Astrocyte of the spinal cord (primary cell): ENCODE data around the gene GCGR.

ENCODE experiments used
- DNase-seq: peaks from one replicate; pipeline ENCODE4 v3.0.0; 2011; ENCODE audit warnings: low read depth, low spot score
- H3K4me3 ChIP-seq: 2 replicates; pipeline ENCODE4 v1.5.1; 2011; ENCODE audit warnings: low read depth, mild to moderate bottlenecking, low read length, moderate library complexity
- in situ Hi-C: cut with HindIII; loops from 2 replicates; pipeline ENCODE4 v1.10.0; 2017; ENCODE audit warnings: low sequenced_read_pairs
- TF ChIP-seq, protein P1 (sequence below): IDR thresholded peaks from 2 replicates; pipeline ENCODE4 v1.5.1; 2012; ENCODE audit warnings: low read depth, mild to moderate bottlenecking, low read length, inconsistent platforms

The GCGR gene

DNA sequence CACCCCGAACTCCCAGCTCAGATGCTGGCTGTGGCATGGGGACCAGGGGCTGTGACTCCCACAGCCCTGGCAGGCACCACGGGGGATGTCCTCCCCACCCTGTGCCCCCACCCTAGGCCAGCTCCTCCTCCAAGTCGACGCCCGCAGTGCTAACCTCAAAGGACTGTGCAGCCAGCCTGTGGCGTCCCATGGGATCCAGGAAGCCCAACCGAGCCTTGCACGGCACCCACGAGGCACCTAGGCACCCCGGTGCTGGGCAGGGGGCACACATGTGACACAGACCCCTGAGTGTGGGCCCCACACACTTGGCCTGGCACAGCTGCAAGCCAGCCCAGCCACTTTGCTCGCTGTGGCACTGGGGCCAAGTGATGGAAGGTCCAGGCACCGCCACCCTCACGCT, 3.9 kb downstream of the GCGR start:
- in situ Hi-C loops = no loop called here
- no peak overlapping the region for H3K4me3 ChIP-seq
- no peak for DNase-seq
- TF ChIP-seq, protein P1, sequence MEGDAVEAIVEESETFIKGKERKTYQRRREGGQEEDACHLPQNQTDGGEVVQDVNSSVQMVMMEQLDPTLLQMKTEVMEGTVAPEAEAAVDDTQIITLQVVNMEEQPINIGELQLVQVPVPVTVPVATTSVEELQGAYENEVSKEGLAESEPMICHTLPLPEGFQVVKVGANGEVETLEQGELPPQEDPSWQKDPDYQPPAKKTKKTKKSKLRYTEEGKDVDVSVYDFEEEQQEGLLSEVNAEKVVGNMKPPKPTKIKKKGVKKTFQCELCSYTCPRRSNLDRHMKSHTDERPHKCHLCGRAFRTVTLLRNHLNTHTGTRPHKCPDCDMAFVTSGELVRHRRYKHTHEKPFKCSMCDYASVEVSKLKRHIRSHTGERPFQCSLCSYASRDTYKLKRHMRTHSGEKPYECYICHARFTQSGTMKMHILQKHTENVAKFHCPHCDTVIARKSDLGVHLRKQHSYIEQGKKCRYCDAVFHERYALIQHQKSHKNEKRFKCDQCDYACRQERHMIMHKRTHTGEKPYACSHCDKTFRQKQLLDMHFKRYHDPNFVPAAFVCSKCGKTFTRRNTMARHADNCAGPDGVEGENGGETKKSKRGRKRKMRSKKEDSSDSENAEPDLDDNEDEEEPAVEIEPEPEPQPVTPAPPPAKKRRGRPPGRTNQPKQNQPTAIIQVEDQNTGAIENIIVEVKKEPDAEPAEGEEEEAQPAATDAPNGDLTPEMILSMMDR = no peak

DNA sequence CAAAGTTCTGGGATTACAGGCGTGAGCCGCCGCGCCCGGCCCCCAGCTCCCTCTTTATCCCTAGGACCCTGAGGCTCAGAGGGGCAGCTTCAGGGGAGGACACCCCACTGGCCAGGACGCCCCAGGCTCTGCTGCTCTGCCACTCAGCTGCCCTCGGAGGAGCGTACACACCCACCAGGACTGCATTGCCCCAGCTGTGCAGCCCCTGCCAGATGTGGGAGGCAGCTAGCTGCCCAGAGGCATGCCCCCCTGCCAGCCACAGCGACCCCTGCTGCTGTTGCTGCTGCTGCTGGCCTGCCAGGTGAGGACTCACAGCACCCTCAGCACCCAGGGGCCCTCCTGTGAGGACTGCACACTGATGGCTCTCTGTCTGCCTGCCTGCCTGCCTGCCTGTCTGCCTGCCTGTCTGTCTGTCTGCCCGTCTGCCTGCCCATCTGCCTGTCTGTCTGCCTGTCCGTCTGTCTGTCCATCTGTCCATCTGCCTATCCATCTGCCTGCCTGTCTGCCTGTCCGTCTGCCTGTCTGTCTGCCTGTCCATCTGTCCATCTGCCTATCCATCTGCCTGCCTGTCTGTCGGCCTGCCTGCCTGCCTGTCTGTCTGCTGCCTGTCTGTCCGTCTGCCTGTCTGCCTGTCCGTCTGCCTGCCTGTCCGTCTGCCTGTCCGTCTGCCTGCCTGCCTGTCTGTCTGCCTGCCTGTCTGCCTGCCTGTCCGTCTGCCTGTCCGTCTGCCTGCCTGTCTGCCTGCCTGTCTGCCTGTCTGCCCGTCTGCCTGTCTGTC, 5.0 kb downstream of the GCGR start:
- no peak overlapping the region for H3K4me3 ChIP-seq
- in situ Hi-C loops = no loop called here
- TF ChIP-seq, protein P1 = no peak
- no peak for DNase-seq

- in situ Hi-C loops = no loop called here
- no peak overlapping the region for H3K4me3 ChIP-seq
- DNase-seq = no peak
- TF ChIP-seq, protein P1 = no peak
These were observed 5.6 kb downstream of the GCGR start for GRCh38 chr17:81809556-81809998.

DNA sequence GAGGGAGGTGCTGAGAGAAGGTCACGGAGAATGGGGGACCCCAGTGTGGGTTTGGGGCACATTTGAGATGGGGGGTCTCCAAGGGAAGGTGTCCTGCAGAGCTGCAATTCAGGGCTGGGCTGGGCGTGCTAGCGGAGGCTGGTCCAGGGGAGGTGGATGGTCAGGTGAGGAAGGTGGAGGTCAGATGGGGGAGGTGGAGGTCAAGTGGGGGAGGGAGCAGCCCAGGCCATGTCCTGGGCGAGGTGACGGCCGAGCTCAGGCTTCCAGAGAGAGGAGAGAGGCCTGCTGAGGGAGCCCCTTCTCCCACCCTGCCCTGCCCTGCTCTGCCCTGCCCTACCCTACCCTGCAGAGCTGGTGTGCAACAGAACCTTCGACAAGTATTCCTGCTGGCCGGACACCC, 6.5 kb downstream of the GCGR start:
- DNase-seq = no peak
- no peak overlapping the region for H3K4me3 ChIP-seq
- TF ChIP-seq, protein P1 = no peak
- in situ Hi-C loops = no loop called here

- TF ChIP-seq, protein P1 = no peak
- no peak overlapping the region for H3K4me3 ChIP-seq
- in situ Hi-C loops = no loop called here
- DNase-seq = no peak
These were observed 7.1 kb downstream of the GCGR start for GRCh38 chr17:81810892-81811704.

GRCh38 chr17:81811705-81812570, 8.0 kb downstream of the GCGR start:
- in situ Hi-C loops = no loop called here
- H3K4me3 ChIP-seq = no peak overlapping the region
- TF ChIP-seq, protein P1 = no peak
- DNase-seq = no peak
